ENCODE measurements around the gene ATR.
"Not testable (repeated sequence)": the region's sequence is repeated elsewhere in the genome, so short reads cannot be mapped to it uniquely, and the experiment has no call there.

Gene ATR

DNA sequence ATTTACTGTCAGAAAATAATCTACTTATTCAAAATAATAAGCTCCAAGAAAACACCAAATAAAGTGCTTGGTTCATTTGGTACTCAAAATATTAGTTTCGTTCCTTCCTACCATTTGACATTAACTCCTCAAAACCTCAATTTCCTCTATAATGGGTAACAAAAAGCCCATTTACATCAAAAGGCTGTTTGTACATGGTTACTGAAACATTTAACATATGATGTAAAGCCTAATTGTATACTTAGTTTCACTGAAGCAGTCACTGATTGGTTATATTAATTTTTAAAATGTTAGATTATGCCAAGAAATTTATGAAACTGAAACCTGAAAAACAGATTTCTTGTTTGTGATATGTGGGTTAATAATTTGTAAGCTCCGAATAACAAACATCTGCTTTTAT, 145.4 kb downstream of the ATR start:
- Histone ChIP-seq H3K9me3 (ENCODE audit: control insufficient read depth, low read length) (no peaks in the 10 kb centered on the region), H3K27ac (ENCODE audit: low read depth, low read length, severe bottlenecking) (no peak overlapping the region), H3K4me1 (ENCODE audit: control insufficient read depth, insufficient read depth, low read length, poor library complexity, severe bottlenecking) (no peaks in the 10 kb centered on the region), H3K36me3 (ENCODE audit: control insufficient read depth, insufficient read depth, low read length) (peaks cover 34% of the 10 kb centered on the region), H3K4me3 (ENCODE audit: extremely low read depth, insufficient read depth, low read length, poor library complexity, severe bottlenecking) (no peak overlapping the region)
- 88% methylated on average over 1 of the region's 2 CpGs; no CpG with 5 or more reads in 1 of the 2 experiments for WGBS, 2 experiments (ENCODE audit: insufficient coverage in 2 of 2)

GRCh38 chr3:142429582-142429981, 149.0 kb downstream of the ATR start:
- Histone ChIP-seq H3K27ac (ENCODE audit: low read depth, low read length, severe bottlenecking) (no peak overlapping the region), H3K9me3 (ENCODE audit: control insufficient read depth, low read length) (no peaks in the 10 kb centered on the region), H3K4me3 (ENCODE audit: extremely low read depth, insufficient read depth, low read length, poor library complexity, severe bottlenecking) (no peak overlapping the region), H3K36me3 (ENCODE audit: control insufficient read depth, insufficient read depth, low read length) (peaks cover 47% of the 10 kb centered on the region), H3K4me1 (ENCODE audit: control insufficient read depth, insufficient read depth, low read length, poor library complexity, severe bottlenecking) (no peaks in the 10 kb centered on the region)

GRCh38 chr3:142424754-142425153, 153.8 kb downstream of the ATR start:
- Histone ChIP-seq H3K36me3 (ENCODE audit: control insufficient read depth, insufficient read depth, low read length) (peaks cover 32% of the 10 kb centered on the region), H3K27ac (ENCODE audit: low read depth, low read length, severe bottlenecking) (no peak overlapping the region), H3K9me3 (ENCODE audit: control insufficient read depth, low read length) (no peaks in the 10 kb centered on the region), H3K4me3 (ENCODE audit: extremely low read depth, insufficient read depth, low read length, poor library complexity, severe bottlenecking) (no peak overlapping the region), H3K4me1 (ENCODE audit: control insufficient read depth, insufficient read depth, low read length, poor library complexity, severe bottlenecking) (no peaks in the 10 kb centered on the region)
- no CpG with 5 or more reads among the region's 1 CpG for WGBS, 2 experiments (ENCODE audit: insufficient coverage in 2 of 2)

DNA sequence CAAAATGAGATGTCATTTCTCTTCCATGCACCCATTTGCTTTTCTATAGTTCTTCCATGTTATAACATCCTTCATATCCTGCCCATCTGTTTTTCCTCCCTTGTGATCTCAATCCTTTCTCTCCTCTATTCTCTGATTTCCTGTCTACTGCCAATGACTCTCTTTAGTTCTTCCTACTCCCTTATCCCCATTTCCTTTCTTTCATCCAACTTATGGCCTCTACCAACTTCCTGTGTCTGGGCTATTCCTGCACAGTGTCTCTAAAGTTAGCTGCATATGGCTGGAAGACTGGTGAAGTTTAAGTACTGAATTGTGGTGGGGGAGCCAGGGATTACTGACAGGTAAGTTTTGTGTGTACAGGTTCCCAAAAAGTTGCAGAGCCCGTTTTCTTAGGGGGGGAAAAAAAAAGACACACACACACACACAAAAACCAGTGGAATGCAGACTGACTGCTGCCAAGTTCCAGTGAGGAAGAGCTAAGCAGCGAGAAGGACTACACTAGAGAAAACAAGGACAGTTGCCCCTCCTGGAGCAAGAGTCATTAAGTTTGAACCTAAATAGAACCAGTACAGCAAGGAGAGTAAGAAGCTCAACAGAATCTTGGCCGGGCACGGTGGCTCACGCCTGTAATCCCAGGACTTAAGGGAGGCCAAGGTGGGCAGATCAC, 159.5 kb downstream of the ATR start:
- H3K4me3 ChIP-seq (ENCODE audit: extremely low read depth, insufficient read depth, low read length, poor library complexity, severe bottlenecking) = no peak overlapping the region
- H3K36me3 ChIP-seq (ENCODE audit: control insufficient read depth, insufficient read depth, low read length) = peaks cover 30% of the 10 kb centered on the region
- 91 to 97% methylated on average over 3 to 4 of the region's 5 CpGs for WGBS, 2 experiments (ENCODE audit: insufficient coverage in 2 of 2)
- peaks cover 3% of the 10 kb centered on the region for H3K4me1 ChIP-seq (ENCODE audit: control insufficient read depth, insufficient read depth, low read length, poor library complexity, severe bottlenecking)
- H3K27ac ChIP-seq (ENCODE audit: low read depth, low read length, severe bottlenecking) = peak overlapping the region; percentile 36
- H3K9me3 ChIP-seq (ENCODE audit: control insufficient read depth, low read length) = no peaks in the 10 kb centered on the region

- peaks cover 3% of the 10 kb centered on the region for H3K4me1 ChIP-seq (ENCODE audit: control insufficient read depth, insufficient read depth, low read length, poor library complexity, severe bottlenecking)
- no peaks in the 10 kb centered on the region for H3K9me3 ChIP-seq (ENCODE audit: control insufficient read depth, low read length)
- no CpG with 5 or more reads among the region's 1 CpG for WGBS, 2 experiments (ENCODE audit: insufficient coverage in 2 of 2)
- peaks cover 40% of the 10 kb centered on the region for H3K36me3 ChIP-seq (ENCODE audit: control insufficient read depth, insufficient read depth, low read length)
- H3K27ac ChIP-seq (ENCODE audit: low read depth, low read length, severe bottlenecking) = no peak overlapping the region
- no peak overlapping the region for H3K4me3 ChIP-seq (ENCODE audit: extremely low read depth, insufficient read depth, low read length, poor library complexity, severe bottlenecking)
Observed at GRCh38 chr3:142417302-142417701, 161.2 kb downstream of the ATR start.

DNA sequence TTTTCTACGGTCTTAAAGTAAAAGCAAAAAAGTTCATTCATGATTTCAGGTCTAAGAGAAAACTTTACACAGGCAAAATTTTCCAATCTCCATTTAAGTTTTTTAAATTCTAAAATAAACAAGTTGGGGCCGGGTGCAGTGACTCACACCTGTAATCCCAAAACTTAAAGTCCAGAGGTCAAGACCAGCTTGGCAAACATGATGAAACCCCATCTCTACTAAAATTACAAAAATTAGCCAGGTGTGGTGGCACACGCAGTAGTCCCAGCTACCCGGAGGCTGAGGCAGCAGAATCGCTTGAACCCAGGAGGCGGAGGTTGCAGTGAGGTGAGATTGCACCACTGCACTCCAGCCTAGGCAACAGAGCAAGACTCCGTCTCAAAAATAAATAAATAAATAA, 178.0 kb downstream of the ATR start:
- 90 to 95% methylated on average over 4 to 5 of the region's 7 CpGs for WGBS, 2 experiments (ENCODE audit: insufficient coverage in 2 of 2)

More for the DNA sequence above, 178.0 kb downstream of the ATR start:
- H3K36me3 ChIP-seq (ENCODE audit: control insufficient read depth, insufficient read depth, low read length) = peaks cover 39% of the 10 kb centered on the region
- not testable (repeated sequence) for H3K9me3 ChIP-seq (ENCODE audit: control insufficient read depth, low read length); H3K27ac ChIP-seq (ENCODE audit: low read depth, low read length, severe bottlenecking); H3K4me3 ChIP-seq (ENCODE audit: extremely low read depth, insufficient read depth, low read length, poor library complexity, severe bottlenecking); H3K4me1 ChIP-seq (ENCODE audit: control insufficient read depth, insufficient read depth, low read length, poor library complexity, severe bottlenecking)

Data from mesodermal cell (in vitro differentiated cells).